Lung (tissue), 12 donors: Measurements from ENCODE around the gene DNAJC8. TPM values are rescaled to one million over a fixed set of nuclear protein-coding genes. Genes with fewer than 3 reads are reported as not detected.

Experiments used
- ATAC-seq: fragments of 200-7000 bp; cut with Tn5 transposase; one replicate; pipeline ENCODE4 v1.9.1; 2020; ENCODE audit warnings: moderate number of reproducible peaks; ENCODE audit not compliant: insufficient read depth, low FRiP score
- DNase-seq, 3 donors: peaks; one replicate each; pipeline ENCODE4 v3.0.0-alpha.2; 2013 to 2017
- H3K27ac ChIP-seq, 2 donors: one replicate each; pipeline ENCODE4 v1.5.1; 2013; ENCODE audit warnings: mild to moderate bottlenecking in 2 of 2, moderate library complexity in 2 of 2, control low read depth in 1 of 2, inconsistent platforms in 1 of 2, low read depth in 1 of 2, low read length in 1 of 2
- H3K27me3 ChIP-seq, 3 donors: one replicate each; pipeline ENCODE4 v1.5.1; 2013; ENCODE audit warnings: low read length in 2 of 3; ENCODE audit not compliant: control insufficient read depth in 3 of 3, insufficient read depth in 3 of 3
- H3K36me3 ChIP-seq, 4 donors: one replicate each; pipeline ENCODE4 v1.5.1; 2013; ENCODE audit warnings: low read length in 4 of 4, mild to moderate bottlenecking in 1 of 4, moderate library complexity in 1 of 4; ENCODE audit not compliant: control insufficient read depth in 4 of 4, insufficient read depth in 4 of 4
- H3K4me1 ChIP-seq, 5 donors: one replicate each; pipeline ENCODE4 v1.5.1; 2013; ENCODE audit warnings: low read length in 5 of 5, mild to moderate bottlenecking in 2 of 5, moderate library complexity in 1 of 5; ENCODE audit not compliant: control insufficient read depth in 5 of 5, insufficient read depth in 5 of 5
- H3K4me3 ChIP-seq: one replicate; pipeline ENCODE4 v1.5.1; 2013; ENCODE audit warnings: mild to moderate bottlenecking, control low read depth, moderate library complexity
- H3K9ac ChIP-seq, 2 donors: one replicate each; pipeline ENCODE4 v1.5.1; 2013; ENCODE audit warnings: low read length in 2 of 2, control low read depth in 1 of 2; ENCODE audit not compliant: insufficient read depth in 1 of 2
- H3K9me3 ChIP-seq, 4 donors: one replicate each; pipeline ENCODE4 v1.5.1; 2013; ENCODE audit warnings: low read length in 3 of 4, mild to moderate bottlenecking in 1 of 4, moderate library complexity in 1 of 4; ENCODE audit not compliant: control insufficient read depth in 4 of 4, insufficient read depth in 3 of 4
- CTCF ChIP-seq: IDR thresholded peaks from 2 replicates; pipeline ENCODE4 v1.5.1; 2012; ENCODE audit warnings: mild to moderate bottlenecking; ENCODE audit errors: control extremely low read depth, extremely low read depth
- WGBS, 2 donors: extraction: QIAGEN DNeasy Blood & Tissue Kit; methylation state at CpG; one replicate each; pipeline ENCODE4 v1.1.7; 2013; 5-methylcytosine and 5-hydroxymethylcytosine counted together
- polyA plus RNA-seq, 2 donors: library from polyadenylated mRNA; stranded (reverse); fragments of 200-250 nt; gene quantifications; one replicate each; pipeline ENCODE4 v1.2.1, GENCODE V29; 2013
- total RNA-seq, 2 donors: library from RNA; depleted of rRNA in 1 of 2; stranded (reverse); fragments of >200 nt in 1 of 2; gene quantifications; one replicate each; pipeline ENCODE4 v1.2.1, GENCODE V29; 2014 to 2021
- donor health status: control.
- donor health status: control.
- donor health status: Bipolar disorder and iron deficiency.
- donor health status: healthy.
- donor health status: DM: yes; HTN: yes; CAD: no.

The DNAJC8 gene
- total and polyA plus RNA-seq, 4 donors, result 38.9 to 84.0 (median 65.8) TPM

- H3K4me1 ChIP-seq, result peaks cover 0 to 18% (median 0%) of the 10 kb centered on the region in 5 donors
- no peak for TF ChIP-seq CTCF
- no peaks in the 10 kb centered on the region for H3K27me3 ChIP-seq
- peak overlapping the region in 1 of 2 donors; percentile 43 for H3K27ac ChIP-seq
- DNase-seq (peak; percentile 34 to 69 (median 65)), ATAC-seq (no peak)
- no peak overlapping the region for H3K4me3 ChIP-seq
- H3K9ac ChIP-seq, result no peak overlapping the region
- H3K9me3 ChIP-seq, result peaks cover 0 to 2% (median 0%) of the 10 kb centered on the region in 4 donors
- H3K36me3 ChIP-seq, result no peaks in the 10 kb centered on the region
- WGBS, 2 donors, result 3 to 13% methylated on average over 8 of the region's 8 CpGs
Measured at GRCh38 chr1:28172713-28173150, 60.1 kb downstream of the DNAJC8 start.

GRCh38 chr1:28171246-28171645 is 61.6 kb downstream of the DNAJC8 start:
- H3K9ac ChIP-seq, result no peak overlapping the region
- DNase-seq (no peak), ATAC-seq (no peak)
- no peaks in the 10 kb centered on the region for H3K36me3 ChIP-seq
- peaks cover 0 to 2% (median 0%) of the 10 kb centered on the region in 4 donors for H3K9me3 ChIP-seq
- peaks cover 0 to 18% (median 0%) of the 10 kb centered on the region in 5 donors for H3K4me1 ChIP-seq
- no peaks in the 10 kb centered on the region for H3K27me3 ChIP-seq
- WGBS, 2 donors, result 79 to 85% methylated on average over 7 of the region's 7 CpGs
- H3K27ac ChIP-seq, result no peak overlapping the region
- no peak overlapping the region for H3K4me3 ChIP-seq
- no peak for TF ChIP-seq CTCF

- DNase-seq, result no peak
- no peak for TF ChIP-seq CTCF
- no peak overlapping the region for H3K9ac ChIP-seq
- 92 to 98% methylated on average over 2 of the region's 2 CpGs for WGBS, 2 donors
- H3K27me3 ChIP-seq, result no peaks in the 10 kb centered on the region
- no peaks in the 10 kb centered on the region for H3K36me3 ChIP-seq
- ATAC-seq, result no peak
- no peak overlapping the region for H3K4me3 ChIP-seq
- H3K4me1 ChIP-seq, result peaks cover 0 to 18% (median 0%) of the 10 kb centered on the region in 5 donors
- H3K9me3 ChIP-seq, result peaks cover 0 to 2% (median 0%) of the 10 kb centered on the region in 4 donors
- H3K27ac ChIP-seq, result no peak overlapping the region
Measured at GRCh38 chr1:28170001-28170596, 62.7 kb downstream of the DNAJC8 start.
